Tibial nerve (tissue), 4 donors: Measurements from ENCODE around the gene ASCL2. TPM values are rescaled to one million over a fixed set of nuclear protein-coding genes. Genes with fewer than 3 reads are reported as not detected.

Experiments
- DNase-seq, 2 donors: peaks; one replicate each; pipeline ENCODE4 v3.0.0-alpha.2; 2019; ENCODE audit warnings: low spot score in 2 of 2
- H3K27ac ChIP-seq, 4 donors: fragments of 200-600 bp; sonication (generic) in 3 of 4; one replicate each; pipeline ENCODE4 v1.5.1; 2017 to 2019; ENCODE audit warnings: mild to moderate bottlenecking in 1 of 4
- H3K27me3 ChIP-seq, 2 donors: fragments of 200-600 bp; sonication (generic) in 1 of 2; one replicate each; pipeline versions ENCODE4 v1.5.1 to v1.6.0; 2017 to 2019
- H3K36me3 ChIP-seq, 3 donors: fragments of 200-600 bp; sonication (generic); one replicate each; pipeline ENCODE4 v1.5.1; 2018 to 2019
- H3K4me1 ChIP-seq, 4 donors: fragments of 200-600 bp; sonication (generic) in 3 of 4; one replicate each; pipeline ENCODE4 v1.5.1; 2017 to 2019
- H3K4me3 ChIP-seq, 4 donors: fragments of 200-600 bp; sonication (generic) in 3 of 4; one replicate each; pipeline ENCODE4 v1.5.1; 2017 to 2019; ENCODE audit warnings: mild to moderate bottlenecking in 1 of 4, moderate library complexity in 1 of 4
- H3K9me3 ChIP-seq, 4 donors: fragments of 200-600 bp; sonication (generic) in 3 of 4; one replicate each; pipeline ENCODE4 v1.5.1; 2017 to 2019
- EP300 ChIP-seq, 2 donors: sonication (generic); formaldehyde crosslinking; IDR thresholded peaks; one replicate each; pipeline ENCODE4 v1.6.1; 2017; ENCODE audit warnings: antibody characterized with exemption in 2 of 2, mild to moderate bottlenecking in 1 of 2
- POLR2A ChIP-seq, 2 donors: fragments of 450-650 bp; IDR thresholded peaks; one replicate each; pipeline ENCODE4 v1.6.1; 2017; ENCODE audit warnings: antibody characterized with exemption in 2 of 2, mild to moderate bottlenecking in 2 of 2, moderate library complexity in 2 of 2
- WGBS, 2 donors: methylation state at CpG; one replicate each; pipeline ENCODE4 v1.1.5; 2018; 5-methylcytosine and 5-hydroxymethylcytosine counted together
- total RNA-seq, 4 donors: library from RNA; depleted of rRNA; stranded (reverse); fragments of >200 nt; gene quantifications; one replicate each; pipeline ENCODE4 v1.1.0, GENCODE V29; 2016
- TF ChIP-seq, protein P1 (sequence below), 5 experiments: fragments of 200-600 bp in 3 of 5; fragments of 450-650 bp in 2 of 5; sonication (generic) in 3 of 5; IDR thresholded peaks; one replicate each; pipeline ENCODE4 v1.5.1; 2016 to 2019; ENCODE audit warnings: antibody characterized with exemption in 5 of 5, mild to moderate bottlenecking in 3 of 5, moderate library complexity in 2 of 5

Gene ASCL2
- total RNA-seq, 4 donors from 2014 or later, result 0.66 to 4.1 (median 3.0) TPM

DNA sequence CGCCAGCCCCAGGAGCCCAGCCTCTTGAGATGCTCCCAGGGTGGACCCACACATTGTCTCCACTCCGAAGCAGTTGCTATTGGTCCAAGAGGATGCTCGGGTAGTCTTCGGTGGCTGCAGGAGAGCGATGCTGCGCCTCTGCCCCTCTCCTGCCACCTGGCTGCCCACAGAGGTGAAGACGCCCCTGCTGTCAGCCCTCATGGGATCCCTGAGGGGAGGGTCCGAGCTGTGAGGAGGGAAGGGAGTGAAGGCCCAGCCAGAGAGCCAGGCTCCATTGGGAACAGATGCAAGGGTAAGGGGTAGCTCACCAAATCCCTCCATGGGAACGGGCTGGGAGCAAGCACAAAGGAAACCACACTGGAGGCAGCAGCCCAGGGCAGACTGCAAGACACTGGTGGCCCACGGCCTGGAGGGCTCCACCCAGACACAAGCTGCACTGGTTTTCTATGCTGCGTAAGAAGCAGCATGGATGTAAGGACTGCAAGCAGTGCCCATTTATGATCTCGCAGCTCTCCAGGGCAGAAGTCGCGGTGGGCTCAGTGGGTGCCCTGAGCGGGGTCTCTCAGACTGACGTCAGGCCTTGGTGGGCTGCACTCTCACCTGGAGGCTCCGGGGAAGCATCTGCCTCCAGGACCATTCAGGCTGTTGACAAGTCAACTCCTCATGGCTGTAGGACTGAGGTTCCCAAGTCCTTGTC lies 47.1 kb upstream of the ASCL2 start:
- 87 to 90% methylated on average over 15 of the region's 17 CpGs for WGBS, 2 donors
- Histone ChIP-seq H3K27ac (no peak overlapping the region), H3K4me1 (peaks cover 0 to 36% (median 25%) of the 10 kb centered on the region in 4 donors), H3K36me3 (peaks cover 0 to 7% (median 0%) of the 10 kb centered on the region in 3 donors), H3K9me3 (peaks cover 0 to 13% (median 0%) of the 10 kb centered on the region in 4 donors), H3K27me3 (no peaks in the 10 kb centered on the region), H3K4me3 (no peak overlapping the region)
- no peak for DNase-seq
- TF ChIP-seq POLR2A (IDR thresholded peaks at IDR 0.05), result no peak
- TF ChIP-seq, protein P1, sequence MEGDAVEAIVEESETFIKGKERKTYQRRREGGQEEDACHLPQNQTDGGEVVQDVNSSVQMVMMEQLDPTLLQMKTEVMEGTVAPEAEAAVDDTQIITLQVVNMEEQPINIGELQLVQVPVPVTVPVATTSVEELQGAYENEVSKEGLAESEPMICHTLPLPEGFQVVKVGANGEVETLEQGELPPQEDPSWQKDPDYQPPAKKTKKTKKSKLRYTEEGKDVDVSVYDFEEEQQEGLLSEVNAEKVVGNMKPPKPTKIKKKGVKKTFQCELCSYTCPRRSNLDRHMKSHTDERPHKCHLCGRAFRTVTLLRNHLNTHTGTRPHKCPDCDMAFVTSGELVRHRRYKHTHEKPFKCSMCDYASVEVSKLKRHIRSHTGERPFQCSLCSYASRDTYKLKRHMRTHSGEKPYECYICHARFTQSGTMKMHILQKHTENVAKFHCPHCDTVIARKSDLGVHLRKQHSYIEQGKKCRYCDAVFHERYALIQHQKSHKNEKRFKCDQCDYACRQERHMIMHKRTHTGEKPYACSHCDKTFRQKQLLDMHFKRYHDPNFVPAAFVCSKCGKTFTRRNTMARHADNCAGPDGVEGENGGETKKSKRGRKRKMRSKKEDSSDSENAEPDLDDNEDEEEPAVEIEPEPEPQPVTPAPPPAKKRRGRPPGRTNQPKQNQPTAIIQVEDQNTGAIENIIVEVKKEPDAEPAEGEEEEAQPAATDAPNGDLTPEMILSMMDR (IDR thresholded peaks at IDR 0.05), result no peak
- TF ChIP-seq EP300 (IDR thresholded peaks at IDR 0.05), result no peak

DNA sequence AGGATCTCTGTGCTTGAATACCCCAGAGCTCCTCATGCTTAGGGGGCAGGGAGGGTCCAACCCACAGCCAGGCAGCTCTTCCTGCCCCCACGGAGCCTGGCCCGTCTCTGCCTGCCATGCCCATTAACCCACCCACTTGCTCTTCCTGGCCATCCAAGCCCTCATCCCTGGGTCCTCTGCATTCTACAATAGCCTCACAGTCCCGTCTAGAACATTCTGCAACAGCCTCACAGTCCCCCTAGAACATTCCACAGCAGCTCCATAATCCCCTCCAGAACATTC lies 46.5 kb upstream of the ASCL2 start:
- 66 to 76% methylated on average over 3 of the region's 3 CpGs for WGBS, 2 donors
- no peak for DNase-seq
- peaks cover 0 to 13% (median 0%) of the 10 kb centered on the region in 4 donors for H3K9me3 ChIP-seq
- H3K36me3 ChIP-seq, result peaks cover 0 to 7% (median 0%) of the 10 kb centered on the region in 3 donors
- H3K4me3 ChIP-seq, result no peak overlapping the region
- H3K27me3 ChIP-seq, result no peaks in the 10 kb centered on the region
- TF ChIP-seq EP300 (IDR thresholded peaks at IDR 0.05) (no peak), POLR2A (IDR thresholded peaks at IDR 0.05) (no peak)
- TF ChIP-seq, protein P1 (IDR thresholded peaks at IDR 0.05), result no peak
- H3K4me1 ChIP-seq, result peaks cover 0 to 42% (median 28%) of the 10 kb centered on the region in 4 donors
- no peak overlapping the region for H3K27ac ChIP-seq

DNA sequence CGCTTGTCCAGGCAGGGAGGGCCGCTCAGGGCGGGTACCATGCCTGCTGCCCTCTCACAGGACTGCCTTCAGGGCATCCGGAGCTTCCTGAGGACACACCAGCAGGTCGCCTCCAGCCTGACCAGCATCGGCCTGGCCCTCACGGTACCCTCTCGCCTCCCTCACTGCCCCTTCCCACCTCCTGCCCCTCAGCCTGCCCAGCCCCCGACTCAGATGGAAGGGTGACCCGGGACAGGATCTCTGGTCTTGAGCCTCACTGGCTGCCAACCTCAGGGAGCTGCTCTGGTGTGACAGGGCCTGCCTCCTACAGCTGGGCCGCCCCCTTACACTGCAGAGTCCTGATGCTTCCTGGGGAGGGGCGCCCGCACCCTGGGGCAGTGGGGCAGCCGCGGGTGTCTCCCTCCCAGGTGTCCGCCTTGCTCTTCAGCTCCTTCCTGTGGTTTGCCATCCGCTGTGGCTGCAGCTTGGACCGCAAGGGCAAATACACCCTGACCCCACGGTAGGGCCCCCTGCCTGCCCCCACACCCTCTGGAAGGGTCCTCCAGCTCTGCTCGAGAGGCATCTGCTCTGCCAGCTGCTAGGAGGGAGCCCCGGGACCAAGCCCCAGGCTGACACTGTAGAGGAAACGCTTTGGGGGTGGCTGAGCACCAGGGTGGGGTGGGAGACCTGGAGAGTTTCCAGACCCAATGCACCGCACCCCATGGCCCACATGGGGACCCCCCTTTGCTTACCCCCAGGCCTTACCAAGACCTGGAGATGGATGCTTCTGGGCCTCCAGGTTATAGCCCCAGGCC lies 46.0 kb upstream of the ASCL2 start:
- DNase-seq, result no peak
- WGBS, 2 donors, result 88 to 89% methylated on average over 14 to 19 of the region's 23 CpGs
- H3K9me3 ChIP-seq, result peaks cover 0 to 13% (median 0%) of the 10 kb centered on the region in 4 donors
- H3K27ac ChIP-seq, result peak overlapping the region in 3 of 4 donors; percentile 86 to 96 (median 88)
- H3K27me3 ChIP-seq, result no peaks in the 10 kb centered on the region
- TF ChIP-seq POLR2A (IDR thresholded peaks at IDR 0.05) (no peak), EP300 (IDR thresholded peaks at IDR 0.05) (no peak)
- TF ChIP-seq, protein P1 (IDR thresholded peaks at IDR 0.05), result no peak
- peaks cover 0 to 7% (median 0%) of the 10 kb centered on the region in 3 donors for H3K36me3 ChIP-seq
- H3K4me3 ChIP-seq, result no peak overlapping the region
- peaks cover 0 to 47% (median 34%) of the 10 kb centered on the region in 4 donors for H3K4me1 ChIP-seq

- Histone ChIP-seq H3K9me3 (peaks cover 0 to 13% (median 0%) of the 10 kb centered on the region in 4 donors), H3K27me3 (no peaks in the 10 kb centered on the region), H3K4me1 (peaks cover 0 to 54% (median 38%) of the 10 kb centered on the region in 4 donors), H3K27ac (peak overlapping the region; percentile 80 to 96 (median 87)), H3K36me3 (peaks cover 0 to 7% (median 0%) of the 10 kb centered on the region in 3 donors), H3K4me3 (peak overlapping the region in 1 of 4 donors; percentile 16)
- WGBS, 2 donors, result 50 to 65% methylated on average over 14 to 19 of the region's 25 CpGs
- no peak for DNase-seq
- TF ChIP-seq, protein P1 (IDR thresholded peaks at IDR 0.05), result no peak
- peak in 1 of 2 donors; percentile 0 for TF ChIP-seq EP300 (IDR thresholded peaks at IDR 0.05)
Measured at GRCh38 chr11:2315395-2316168, 45.2 kb upstream of the ASCL2 start.
